PC-9 (cell line): ENCODE results near the gene HSD17B2. TPM values are rescaled to one million over a fixed set of nuclear protein-coding genes. Genes with fewer than 3 reads are reported as not detected.

Experiments used
- BruUV-seq: library from RNA; stranded (reverse); fragments of 400-500 nt; replicated peaks from 2 replicates; lab custom pipeline; 2021; lab: Mats Ljungman, UMichigan
- CTCF ChIA-PET: fragments of 300-600 bp; sonication (Branson Sonifier 250); formaldehyde crosslinking; loops from one replicate; lab custom pipeline; 2022; ENCODE audit warnings: antibody characterized with exemption; lab: Charles Lee
- POLR2A ChIA-PET: fragments of 300-600 bp; sonication (Branson Sonifier 250); formaldehyde crosslinking; loops from one replicate; lab custom pipeline; 2022; ENCODE audit warnings: antibody characterized with exemption; ENCODE audit not compliant: unreplicated experiment; lab: Charles Lee
- DNase-seq, 2 experiments: peaks; one replicate each; pipeline versions ENCODE4 v3.0.0 to v3.0.0-alpha.2; 2015 to 2022; ENCODE audit warnings: mixed read lengths in 1 of 2
- H2AFZ ChIP-seq: fragments of 200-600 bp; sonication (generic); 2 replicates; pipeline ENCODE4 v1.8.1; 2017; ENCODE audit warnings: antibody characterized with exemption
- H3F3A ChIP-seq: fragments of 200-600 bp; sonication (generic); 2 replicates; pipeline ENCODE4 v1.8.1; 2017; ENCODE audit warnings: antibody characterized with exemption, mild to moderate bottlenecking, low read depth; ENCODE audit not compliant: insufficient read depth
- H3K27ac ChIP-seq: fragments of 200-600 bp; sonication (generic); 2 replicates; pipeline ENCODE4 v1.6.1; 2016; ENCODE audit warnings: mixed run types
- H3K27me3 ChIP-seq: fragments of 200-600 bp; sonication (generic); 2 replicates; pipeline ENCODE4 v1.6.1; 2016; ENCODE audit warnings: low read depth, mixed run types; ENCODE audit not compliant: insufficient read depth
- H3K36me3 ChIP-seq: fragments of 200-600 bp; sonication (generic); 2 replicates; pipeline ENCODE4 v1.6.1; 2016; ENCODE audit warnings: low read depth, mixed run types
- H3K4me1 ChIP-seq: fragments of 200-600 bp; sonication (generic); replicated peaks from 2 replicates; pipeline ENCODE4 v1.6.1; 2016; ENCODE audit warnings: mixed run types; ENCODE audit not compliant: insufficient read depth
- H3K4me2 ChIP-seq: fragments of 200-600 bp; sonication (generic); 2 replicates; pipeline ENCODE4 v1.6.1; 2017; ENCODE audit warnings: mixed run types
- H3K4me3 ChIP-seq: fragments of 200-600 bp; sonication (generic); 2 replicates; pipeline ENCODE4 v1.6.1; 2016; ENCODE audit warnings: mixed run types
- H3K79me2 ChIP-seq: fragments of 200-600 bp; sonication (generic); 2 replicates; pipeline ENCODE4 v1.6.1; 2017; ENCODE audit warnings: low read depth, mixed run types
- H3K9me2 ChIP-seq: fragments of 200-600 bp; sonication (generic); 2 replicates; pipeline ENCODE4 v1.8.1; 2017; ENCODE audit warnings: mild to moderate bottlenecking; ENCODE audit not compliant: insufficient read depth
- H3K9me3 ChIP-seq: fragments of 200-600 bp; sonication (generic); 2 replicates; pipeline ENCODE4 v1.8.1; 2016; ENCODE audit warnings: low read depth; ENCODE audit not compliant: insufficient read depth
- H4K20me1 ChIP-seq: fragments of 200-600 bp; sonication (generic); 2 replicates; pipeline ENCODE4 v1.8.1; 2017; ENCODE audit not compliant: insufficient read depth
- EZH2 ChIP-seq: fragments of 200-600 bp; sonication (generic); IDR thresholded peaks from 2 replicates; pipeline ENCODE4 v1.8.0; 2017; ENCODE audit warnings: antibody characterized with exemption, low read depth
- intact Hi-C: fragments of 100-400 bp; cut with micrococcal nuclease; formaldehyde crosslinking; loops from one replicate; pipeline ENCODE4 v1.10.0; 2022; ENCODE audit not compliant: unreplicated experiment
- total RNA-seq: library from RNA; stranded (reverse); gene quantifications from 2 replicates; pipeline ENCODE4 v1.2.3, GENCODE V29; 2021
- TF ChIP-seq, protein P1 (sequence below): fragments of 200-600 bp; sonication (generic); conservative IDR thresholded peaks from 2 replicates; pipeline ENCODE4 v1.6.1; 2017; ENCODE audit warnings: mixed run types, antibody characterized with exemption, mild to moderate bottlenecking, moderate library complexity

HSD17B2 gene
- total RNA-seq, 1 experiment from 2014 or later = not detected

DNA sequence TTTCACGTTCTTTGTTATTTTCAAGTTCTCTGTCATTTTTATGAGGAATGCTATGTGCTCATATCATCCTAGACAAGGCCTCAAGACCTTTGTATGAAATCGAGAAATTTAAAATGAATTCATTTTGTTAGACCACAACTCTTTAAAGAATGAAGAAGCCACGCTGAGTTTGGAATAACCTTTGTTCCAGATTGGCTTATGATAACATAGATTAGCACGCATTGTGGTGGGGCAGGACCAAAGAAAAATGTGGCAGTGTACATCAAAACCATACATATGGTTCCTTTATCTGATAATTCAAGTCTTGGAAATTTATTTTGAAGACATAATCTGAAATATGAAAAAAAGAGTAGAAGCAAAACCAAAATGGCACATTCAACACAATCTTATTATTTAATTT, 2.2 kb downstream of the HSD17B2 start:
- H3K9me2 ChIP-seq = no peaks in the 10 kb centered on the region
- no peaks in the 10 kb centered on the region for H3K79me2 ChIP-seq
- intact Hi-C loops = no loop called here
- TF ChIP-seq, protein P1, sequence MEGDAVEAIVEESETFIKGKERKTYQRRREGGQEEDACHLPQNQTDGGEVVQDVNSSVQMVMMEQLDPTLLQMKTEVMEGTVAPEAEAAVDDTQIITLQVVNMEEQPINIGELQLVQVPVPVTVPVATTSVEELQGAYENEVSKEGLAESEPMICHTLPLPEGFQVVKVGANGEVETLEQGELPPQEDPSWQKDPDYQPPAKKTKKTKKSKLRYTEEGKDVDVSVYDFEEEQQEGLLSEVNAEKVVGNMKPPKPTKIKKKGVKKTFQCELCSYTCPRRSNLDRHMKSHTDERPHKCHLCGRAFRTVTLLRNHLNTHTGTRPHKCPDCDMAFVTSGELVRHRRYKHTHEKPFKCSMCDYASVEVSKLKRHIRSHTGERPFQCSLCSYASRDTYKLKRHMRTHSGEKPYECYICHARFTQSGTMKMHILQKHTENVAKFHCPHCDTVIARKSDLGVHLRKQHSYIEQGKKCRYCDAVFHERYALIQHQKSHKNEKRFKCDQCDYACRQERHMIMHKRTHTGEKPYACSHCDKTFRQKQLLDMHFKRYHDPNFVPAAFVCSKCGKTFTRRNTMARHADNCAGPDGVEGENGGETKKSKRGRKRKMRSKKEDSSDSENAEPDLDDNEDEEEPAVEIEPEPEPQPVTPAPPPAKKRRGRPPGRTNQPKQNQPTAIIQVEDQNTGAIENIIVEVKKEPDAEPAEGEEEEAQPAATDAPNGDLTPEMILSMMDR = no peak
- TF ChIP-seq EZH2 = no peak
- no peak overlapping the region for H2AFZ ChIP-seq
- peaks cover 67% of the 10 kb centered on the region for H3K27me3 ChIP-seq
- no peaks in the 10 kb centered on the region; the same call in 1 of the 2 replicates for H3K9me3 ChIP-seq
- no peaks in the 10 kb centered on the region for H3K36me3 ChIP-seq
- ChIA-PET POLR2A (no interaction called here), CTCF (no interaction called here)
- no peak overlapping the region for H3K4me2 ChIP-seq
- H3K4me3 ChIP-seq = no peak overlapping the region
- no peaks in the 10 kb centered on the region; the same call in 1 of the 2 replicates for H4K20me1 ChIP-seq
- H3K27ac ChIP-seq = no peak overlapping the region
- no peaks in the 10 kb centered on the region for H3F3A ChIP-seq
- no peak for DNase-seq
- BruUV-seq = no TSS peak
- H3K4me1 ChIP-seq = no peaks in the 10 kb centered on the region

DNA sequence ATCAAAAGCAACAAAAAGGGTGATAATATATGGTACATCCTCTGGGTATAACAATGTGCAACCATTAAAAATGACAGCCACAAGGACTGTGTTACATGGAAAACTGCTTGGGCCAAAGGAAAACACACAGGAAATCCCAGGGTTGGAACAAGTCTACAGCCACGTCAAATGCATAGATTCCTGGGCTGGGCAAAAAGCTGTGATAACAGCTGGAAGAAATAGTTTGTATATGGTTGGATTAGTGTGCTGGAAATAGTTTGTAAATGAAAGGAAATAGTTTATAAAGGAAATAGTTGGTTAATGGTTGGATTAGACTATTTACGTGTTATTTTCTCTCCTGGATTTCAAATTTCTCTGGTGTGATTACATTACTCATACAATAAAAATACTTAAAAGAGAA, 2.6 kb downstream of the HSD17B2 start:
- no peak for TF ChIP-seq EZH2
- TF ChIP-seq, protein P1 = no peak
- Histone ChIP-seq H3K4me2 (no peak overlapping the region), H3K4me1 (no peaks in the 10 kb centered on the region), H3K4me3 (no peak overlapping the region), H3F3A (no peaks in the 10 kb centered on the region), H3K27ac (no peak overlapping the region), H3K79me2 (no peaks in the 10 kb centered on the region), H3K9me3 (no peaks in the 10 kb centered on the region; the same call in 1 of the 2 replicates), H3K9me2 (no peaks in the 10 kb centered on the region), H3K36me3 (no peaks in the 10 kb centered on the region), H2AFZ (no peak overlapping the region), H4K20me1 (no peaks in the 10 kb centered on the region; the same call in 1 of the 2 replicates), H3K27me3 (peaks cover 64% of the 10 kb centered on the region; the same call in 1 of the 2 replicates)
- ChIA-PET CTCF (no interaction called here), POLR2A (no interaction called here)
- DNase-seq = no peak
- no TSS peak for BruUV-seq
- intact Hi-C loops = no loop called here

DNA sequence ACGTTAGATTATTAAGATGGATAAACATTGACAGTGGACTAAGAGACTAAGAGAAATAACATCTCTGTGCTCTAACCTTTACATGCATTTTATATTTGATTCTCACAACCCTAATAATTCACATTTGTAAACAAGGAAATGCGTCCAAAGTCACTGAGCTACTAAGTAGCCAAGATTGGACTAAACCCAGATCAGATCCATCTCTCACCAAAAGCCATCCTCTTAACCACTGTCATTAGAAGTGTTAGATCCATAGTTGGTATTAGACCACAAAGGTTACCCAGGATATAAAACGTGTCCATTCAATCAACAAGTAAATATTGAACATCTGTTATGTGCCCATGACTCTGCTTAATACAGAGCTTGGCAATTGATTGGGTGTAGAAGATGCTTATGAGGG, 5.2 kb downstream of the HSD17B2 start:
- POLR2A ChIA-PET = no interaction called here

More for the DNA sequence above, 5.2 kb downstream of the HSD17B2 start:
- H3K27ac ChIP-seq = no peak overlapping the region
- no peak for TF ChIP-seq EZH2
- TF ChIP-seq, protein P1 = no peak
- H3K4me2 ChIP-seq = no peak overlapping the region
- H3K9me3 ChIP-seq = no peaks in the 10 kb centered on the region; the same call in 1 of the 2 replicates
- H3K36me3 ChIP-seq = no peaks in the 10 kb centered on the region
- H3F3A ChIP-seq = no peaks in the 10 kb centered on the region
- CTCF ChIA-PET = interaction anchor here (1.2 kb wide), 1 partner anchor 87 kb away, joined by 3 read pairs; no protein-coding TSS in a partner anchor
- peaks cover 57% of the 10 kb centered on the region; the same call in 1 of the 2 replicates for H3K27me3 ChIP-seq
- intact Hi-C loops = no loop called here
- BruUV-seq = no TSS peak
- DNase-seq = no peak
- H3K4me3 ChIP-seq = no peak overlapping the region
- no peaks in the 10 kb centered on the region for H3K4me1 ChIP-seq
- no peak overlapping the region for H2AFZ ChIP-seq
- H3K79me2 ChIP-seq = no peaks in the 10 kb centered on the region
- H4K20me1 ChIP-seq = no peaks in the 10 kb centered on the region
- no peaks in the 10 kb centered on the region for H3K9me2 ChIP-seq
